ENCODE results near the gene EPN1. TPM values are rescaled to one million over a fixed set of nuclear protein-coding genes. Genes with fewer than 3 reads are reported as not detected.
A peak's percentile ranks its signal among the peaks of the same experiment; 100 is the strongest.

EPN1 gene
- total and polyA plus RNA-seq, 2 of the 13 experiments (the other 11 are each of a cell fraction or from before 2014, with no cell fraction given), result 28.9 to 31.7 TPM

DNA sequence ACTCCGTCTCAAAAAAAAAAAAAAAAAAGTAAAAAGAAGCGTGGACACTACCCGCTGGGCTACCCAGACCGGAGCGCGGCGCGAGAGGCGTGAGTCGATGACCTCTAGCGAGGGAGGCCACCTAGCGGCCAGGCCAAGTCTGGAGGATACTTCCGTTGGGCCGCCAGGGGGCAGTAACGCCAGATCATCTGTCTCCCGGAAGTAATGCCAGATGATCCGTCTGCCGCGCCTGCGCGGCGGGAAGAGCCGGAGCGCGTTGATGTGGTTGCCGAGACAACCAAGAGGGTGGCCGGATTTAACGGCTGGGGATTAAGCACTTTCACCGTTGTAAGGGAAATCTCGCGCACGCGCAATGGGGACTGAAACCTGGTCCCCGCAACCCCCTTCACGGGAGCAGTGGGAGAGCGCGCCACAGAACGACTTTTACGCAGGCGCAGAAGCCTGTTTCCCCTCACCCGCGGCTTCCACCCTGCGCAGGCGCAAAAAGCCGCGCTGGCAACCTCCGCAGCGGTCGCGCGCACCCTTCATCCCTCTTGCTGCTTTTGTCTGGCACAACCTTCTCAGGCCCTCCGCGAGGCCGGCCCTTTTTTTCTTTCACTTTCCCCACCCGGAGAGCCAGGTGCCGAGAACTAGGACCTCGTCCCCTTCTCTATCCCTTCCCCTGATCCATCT, 21.2 kb upstream of the EPN1 start (continued):
- TF ChIP-seq, protein P1, sequence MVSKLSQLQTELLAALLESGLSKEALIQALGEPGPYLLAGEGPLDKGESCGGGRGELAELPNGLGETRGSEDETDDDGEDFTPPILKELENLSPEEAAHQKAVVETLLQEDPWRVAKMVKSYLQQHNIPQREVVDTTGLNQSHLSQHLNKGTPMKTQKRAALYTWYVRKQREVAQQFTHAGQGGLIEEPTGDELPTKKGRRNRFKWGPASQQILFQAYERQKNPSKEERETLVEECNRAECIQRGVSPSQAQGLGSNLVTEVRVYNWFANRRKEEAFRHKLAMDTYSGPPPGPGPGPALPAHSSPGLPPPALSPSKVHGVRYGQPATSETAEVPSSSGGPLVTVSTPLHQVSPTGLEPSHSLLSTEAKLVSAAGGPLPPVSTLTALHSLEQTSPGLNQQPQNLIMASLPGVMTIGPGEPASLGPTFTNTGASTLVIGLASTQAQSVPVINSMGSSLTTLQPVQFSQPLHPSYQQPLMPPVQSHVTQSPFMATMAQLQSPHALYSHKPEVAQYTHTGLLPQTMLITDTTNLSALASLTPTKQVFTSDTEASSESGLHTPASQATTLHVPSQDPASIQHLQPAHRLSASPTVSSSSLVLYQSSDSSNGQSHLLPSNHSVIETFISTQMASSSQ (IDR thresholded peaks at IDR 0.05; ENCODE audit: low read depth), result no peak
- TF ChIP-seq, protein P1 (CRISPR knock-in tag; IDR thresholded peaks at IDR 0.05; ENCODE audit: borderline replicate concordance), result 0 out of 2 replicates have a peak, but pooled peaks have one; percentile 57
- TF ChIP-seq ATF1 (CRISPR knock-in tag; IDR thresholded peaks at IDR 0.05) (no peak), ZNF549 (CRISPR knock-in tag; IDR thresholded peaks at IDR 0.05) (no peak), NCOA5 (CRISPR knock-in tag; IDR thresholded peaks at IDR 0.05) (no peak), ZNF713 (CRISPR knock-in tag; IDR thresholded peaks at IDR 0.05) (no peak), ZNF75D (CRISPR knock-in tag; IDR thresholded peaks at IDR 0.05; ENCODE audit: borderline replicate concordance) (no peak), DNMT3B (CRISPR knock-in tag; conservative IDR thresholded peaks at IDR 0.05) (no peak), MATR3 (CRISPR knock-in tag; IDR thresholded peaks at IDR 0.05) (no peak), GLI4 (CRISPR knock-in tag; IDR thresholded peaks at IDR 0.05; ENCODE audit: borderline replicate concordance) (no peak), ZNF652 (CRISPR knock-in tag; IDR thresholded peaks at IDR 0.05; ENCODE audit: borderline replicate concordance, low read depth) (no peak), DDIT3 (CRISPR knock-in tag; IDR thresholded peaks at IDR 0.05) (no peak), IRF2 (CRISPR knock-in tag; IDR thresholded peaks at IDR 0.05) (peak; percentile 84), E2F2 (CRISPR knock-in tag; IDR thresholded peaks at IDR 0.05; ENCODE audit: borderline replicate concordance) (no peak; the same call in 1 of the 2 replicates)
- TF ChIP-seq, protein P2, sequence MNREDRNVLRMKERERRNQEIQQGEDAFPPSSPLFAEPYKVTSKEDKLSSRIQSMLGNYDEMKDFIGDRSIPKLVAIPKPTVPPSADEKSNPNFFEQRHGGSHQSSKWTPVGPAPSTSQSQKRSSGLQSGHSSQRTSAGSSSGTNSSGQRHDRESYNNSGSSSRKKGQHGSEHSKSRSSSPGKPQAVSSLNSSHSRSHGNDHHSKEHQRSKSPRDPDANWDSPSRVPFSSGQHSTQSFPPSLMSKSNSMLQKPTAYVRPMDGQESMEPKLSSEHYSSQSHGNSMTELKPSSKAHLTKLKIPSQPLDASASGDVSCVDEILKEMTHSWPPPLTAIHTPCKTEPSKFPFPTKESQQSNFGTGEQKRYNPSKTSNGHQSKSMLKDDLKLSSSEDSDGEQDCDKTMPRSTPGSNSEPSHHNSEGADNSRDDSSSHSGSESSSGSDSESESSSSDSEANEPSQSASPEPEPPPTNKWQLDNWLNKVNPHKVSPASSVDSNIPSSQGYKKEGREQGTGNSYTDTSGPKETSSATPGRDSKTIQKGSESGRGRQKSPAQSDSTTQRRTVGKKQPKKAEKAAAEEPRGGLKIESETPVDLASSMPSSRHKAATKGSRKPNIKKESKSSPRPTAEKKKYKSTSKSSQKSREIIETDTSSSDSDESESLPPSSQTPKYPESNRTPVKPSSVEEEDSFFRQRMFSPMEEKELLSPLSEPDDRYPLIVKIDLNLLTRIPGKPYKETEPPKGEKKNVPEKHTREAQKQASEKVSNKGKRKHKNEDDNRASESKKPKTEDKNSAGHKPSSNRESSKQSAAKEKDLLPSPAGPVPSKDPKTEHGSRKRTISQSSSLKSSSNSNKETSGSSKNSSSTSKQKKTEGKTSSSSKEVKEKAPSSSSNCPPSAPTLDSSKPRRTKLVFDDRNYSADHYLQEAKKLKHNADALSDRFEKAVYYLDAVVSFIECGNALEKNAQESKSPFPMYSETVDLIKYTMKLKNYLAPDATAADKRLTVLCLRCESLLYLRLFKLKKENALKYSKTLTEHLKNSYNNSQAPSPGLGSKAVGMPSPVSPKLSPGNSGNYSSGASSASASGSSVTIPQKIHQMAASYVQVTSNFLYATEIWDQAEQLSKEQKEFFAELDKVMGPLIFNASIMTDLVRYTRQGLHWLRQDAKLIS (CRISPR knock-in tag; IDR thresholded peaks at IDR 0.05), result no peak
- TF ChIP-seq, protein P3, sequence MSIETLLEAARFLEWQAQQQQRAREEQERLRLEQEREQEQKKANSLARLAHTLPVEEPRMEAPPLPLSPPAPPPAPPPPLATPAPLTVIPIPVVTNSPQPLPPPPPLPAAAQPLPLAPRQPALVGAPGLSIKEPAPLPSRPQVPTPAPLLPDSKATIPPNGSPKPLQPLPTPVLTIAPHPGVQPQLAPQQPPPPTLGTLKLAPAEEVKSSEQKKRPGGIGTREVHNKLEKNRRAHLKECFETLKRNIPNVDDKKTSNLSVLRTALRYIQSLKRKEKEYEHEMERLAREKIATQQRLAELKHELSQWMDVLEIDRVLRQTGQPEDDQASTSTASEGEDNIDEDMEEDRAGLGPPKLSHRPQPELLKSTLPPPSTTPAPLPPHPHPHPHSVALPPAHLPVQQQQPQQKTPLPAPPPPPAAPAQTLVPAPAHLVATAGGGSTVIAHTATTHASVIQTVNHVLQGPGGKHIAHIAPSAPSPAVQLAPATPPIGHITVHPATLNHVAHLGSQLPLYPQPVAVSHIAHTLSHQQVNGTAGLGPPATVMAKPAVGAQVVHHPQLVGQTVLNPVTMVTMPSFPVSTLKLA (IDR thresholded peaks at IDR 0.05), result 0 out of 2 replicates have a peak, but pooled peaks have one; percentile 0
